ENCODE data around the gene LDLRAD4. TPM values are rescaled to one million over a fixed set of nuclear protein-coding genes. Genes with fewer than 3 reads are reported as not detected.

LDLRAD4 gene
- total and polyA plus RNA-seq, 2 experiments from 2014 or later: 0.73 to 1.9 TPM

- H3K36me3 ChIP-seq (ENCODE audit: insufficient read depth): peaks cover 6% of the 10 kb centered on the region
- no peaks in the 10 kb centered on the region for H3K79me2 ChIP-seq (replicated peaks; ENCODE audit: insufficient read depth)
- ATAC-seq (no peak), DNase-seq (ENCODE audit: low spot score) (no peak)
- TF ChIP-seq NANOG (IDR thresholded peaks at IDR 0.05; ENCODE audit: borderline replicate concordance): no peak
- no peak for TF ChIP-seq CREB1 (CRISPR knock-in tag; IDR thresholded peaks at IDR 0.05; ENCODE audit: low read depth)
- no peak for TF ChIP-seq ZNF114 (CRISPR knock-in tag; IDR thresholded peaks at IDR 0.05)
- TF ChIP-seq, protein P1, sequence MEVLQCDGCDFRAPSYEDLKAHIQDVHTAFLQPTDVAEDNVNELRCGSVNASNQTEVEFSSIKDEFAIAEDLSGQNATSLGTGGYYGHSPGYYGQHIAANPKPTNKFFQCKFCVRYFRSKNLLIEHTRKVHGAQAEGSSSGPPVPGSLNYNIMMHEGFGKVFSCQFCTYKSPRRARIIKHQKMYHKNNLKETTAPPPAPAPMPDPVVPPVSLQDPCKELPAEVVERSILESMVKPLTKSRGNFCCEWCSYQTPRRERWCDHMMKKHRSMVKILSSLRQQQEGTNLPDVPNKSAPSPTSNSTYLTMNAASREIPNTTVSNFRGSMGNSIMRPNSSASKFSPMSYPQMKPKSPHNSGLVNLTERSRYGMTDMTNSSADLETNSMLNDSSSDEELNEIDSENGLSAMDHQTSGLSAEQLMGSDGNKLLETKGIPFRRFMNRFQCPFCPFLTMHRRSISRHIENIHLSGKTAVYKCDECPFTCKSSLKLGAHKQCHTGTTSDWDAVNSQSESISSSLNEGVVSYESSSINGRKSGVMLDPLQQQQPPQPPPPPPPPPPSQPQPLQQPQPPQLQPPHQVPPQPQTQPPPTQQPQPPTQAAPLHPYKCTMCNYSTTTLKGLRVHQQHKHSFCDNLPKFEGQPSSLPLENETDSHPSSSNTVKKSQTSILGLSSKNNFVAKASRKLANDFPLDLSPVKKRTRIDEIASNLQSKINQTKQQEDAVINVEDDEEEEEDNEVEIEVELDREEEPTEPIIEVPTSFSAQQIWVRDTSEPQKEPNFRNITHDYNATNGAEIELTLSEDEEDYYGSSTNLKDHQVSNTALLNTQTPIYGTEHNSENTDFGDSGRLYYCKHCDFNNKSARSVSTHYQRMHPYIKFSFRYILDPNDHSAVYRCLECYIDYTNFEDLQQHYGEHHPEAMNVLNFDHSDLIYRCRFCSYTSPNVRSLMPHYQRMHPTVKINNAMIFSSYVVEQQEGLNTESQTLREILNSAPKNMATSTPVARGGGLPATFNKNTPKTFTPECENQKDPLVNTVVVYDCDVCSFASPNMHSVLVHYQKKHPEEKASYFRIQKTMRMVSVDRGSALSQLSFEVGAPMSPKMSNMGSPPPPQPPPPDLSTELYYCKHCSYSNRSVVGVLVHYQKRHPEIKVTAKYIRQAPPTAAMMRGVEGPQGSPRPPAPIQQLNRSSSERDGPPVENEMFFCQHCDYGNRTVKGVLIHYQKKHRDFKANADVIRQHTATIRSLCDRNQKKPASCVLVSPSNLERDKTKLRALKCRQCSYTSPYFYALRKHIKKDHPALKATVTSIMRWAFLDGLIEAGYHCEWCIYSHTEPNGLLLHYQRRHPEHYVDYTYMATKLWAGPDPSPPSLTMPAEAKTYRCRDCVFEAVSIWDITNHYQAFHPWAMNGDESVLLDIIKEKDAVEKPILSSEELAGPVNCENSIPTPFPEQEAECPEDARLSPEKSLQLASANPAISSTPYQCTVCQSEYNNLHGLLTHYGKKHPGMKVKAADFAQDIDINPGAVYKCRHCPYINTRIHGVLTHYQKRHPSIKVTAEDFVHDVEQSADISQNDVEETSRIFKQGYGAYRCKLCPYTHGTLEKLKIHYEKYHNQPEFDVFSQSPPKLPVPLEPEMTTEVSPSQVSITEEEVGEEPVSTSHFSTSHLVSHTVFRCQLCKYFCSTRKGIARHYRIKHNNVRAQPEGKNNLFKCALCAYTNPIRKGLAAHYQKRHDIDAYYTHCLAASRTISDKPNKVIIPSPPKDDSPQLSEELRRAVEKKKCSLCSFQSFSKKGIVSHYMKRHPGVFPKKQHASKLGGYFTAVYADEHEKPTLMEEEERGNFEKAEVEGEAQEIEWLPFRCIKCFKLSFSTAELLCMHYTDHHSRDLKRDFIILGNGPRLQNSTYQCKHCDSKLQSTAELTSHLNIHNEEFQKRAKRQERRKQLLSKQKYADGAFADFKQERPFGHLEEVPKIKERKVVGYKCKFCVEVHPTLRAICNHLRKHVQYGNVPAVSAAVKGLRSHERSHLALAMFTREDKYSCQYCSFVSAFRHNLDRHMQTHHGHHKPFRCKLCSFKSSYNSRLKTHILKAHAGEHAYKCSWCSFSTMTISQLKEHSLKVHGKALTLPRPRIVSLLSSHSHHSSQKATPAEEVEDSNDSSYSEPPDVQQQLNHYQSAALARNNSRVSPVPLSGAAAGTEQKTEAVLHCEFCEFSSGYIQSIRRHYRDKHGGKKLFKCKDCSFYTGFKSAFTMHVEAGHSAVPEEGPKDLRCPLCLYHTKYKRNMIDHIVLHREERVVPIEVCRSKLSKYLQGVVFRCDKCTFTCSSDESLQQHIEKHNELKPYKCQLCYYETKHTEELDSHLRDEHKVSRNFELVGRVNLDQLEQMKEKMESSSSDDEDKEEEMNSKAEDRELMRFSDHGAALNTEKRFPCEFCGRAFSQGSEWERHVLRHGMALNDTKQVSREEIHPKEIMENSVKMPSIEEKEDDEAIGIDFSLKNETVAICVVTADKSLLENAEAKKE (CRISPR knock-in tag; IDR thresholded peaks at IDR 0.05): no peak
- TF ChIP-seq POLR2AphosphoS5 (IDR thresholded peaks at IDR 0.05; ENCODE audit: low read depth): no peak
- no peak for TF ChIP-seq JUNB (IDR thresholded peaks at IDR 0.05; ENCODE audit: unreplicated experiment)
- no peak for TF ChIP-seq STAT1 (IDR thresholded peaks at IDR 0.05; ENCODE audit: unreplicated experiment)
- TF ChIP-seq, protein P2, sequence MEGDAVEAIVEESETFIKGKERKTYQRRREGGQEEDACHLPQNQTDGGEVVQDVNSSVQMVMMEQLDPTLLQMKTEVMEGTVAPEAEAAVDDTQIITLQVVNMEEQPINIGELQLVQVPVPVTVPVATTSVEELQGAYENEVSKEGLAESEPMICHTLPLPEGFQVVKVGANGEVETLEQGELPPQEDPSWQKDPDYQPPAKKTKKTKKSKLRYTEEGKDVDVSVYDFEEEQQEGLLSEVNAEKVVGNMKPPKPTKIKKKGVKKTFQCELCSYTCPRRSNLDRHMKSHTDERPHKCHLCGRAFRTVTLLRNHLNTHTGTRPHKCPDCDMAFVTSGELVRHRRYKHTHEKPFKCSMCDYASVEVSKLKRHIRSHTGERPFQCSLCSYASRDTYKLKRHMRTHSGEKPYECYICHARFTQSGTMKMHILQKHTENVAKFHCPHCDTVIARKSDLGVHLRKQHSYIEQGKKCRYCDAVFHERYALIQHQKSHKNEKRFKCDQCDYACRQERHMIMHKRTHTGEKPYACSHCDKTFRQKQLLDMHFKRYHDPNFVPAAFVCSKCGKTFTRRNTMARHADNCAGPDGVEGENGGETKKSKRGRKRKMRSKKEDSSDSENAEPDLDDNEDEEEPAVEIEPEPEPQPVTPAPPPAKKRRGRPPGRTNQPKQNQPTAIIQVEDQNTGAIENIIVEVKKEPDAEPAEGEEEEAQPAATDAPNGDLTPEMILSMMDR (conservative IDR thresholded peaks at IDR 0.05; ENCODE audit: low read depth in 2 of 2): no peak
- TF ChIP-seq EZH2 (IDR thresholded peaks at IDR 0.05; ENCODE audit: low read depth, unreplicated experiment): no peak
- TF ChIP-seq REST (IDR thresholded peaks at IDR 0.05; ENCODE audit: unreplicated experiment): no peak
- H3K36me3 Mint-ChIP-seq (ENCODE audit: low read depth): peaks cover 16% of the 10 kb centered on the region
- H3K27ac ChIP-seq (ENCODE audit: low read depth): no peak overlapping the region
- H3K9me3 Mint-ChIP-seq: peaks cover 38% of the 10 kb centered on the region
- no peaks in the 10 kb centered on the region for H3K4me1 ChIP-seq (ENCODE audit: insufficient read depth)
- no peak overlapping the region for H2AFZ ChIP-seq
- H3K9me2 ChIP-seq (ENCODE audit: insufficient read depth): no peaks in the 10 kb centered on the region
- H4K20me1 ChIP-seq (replicated peaks; ENCODE audit: insufficient read depth): no peaks in the 10 kb centered on the region
- no peaks in the 10 kb centered on the region for H3K4me1 Mint-ChIP-seq
- no peak overlapping the region for H3K4me2 ChIP-seq
- H3K27me3 ChIP-seq (ENCODE audit: insufficient read depth): no peaks in the 10 kb centered on the region
- H3K4me3 ChIP-seq: no peak overlapping the region
- H3K27me3 Mint-ChIP-seq (ENCODE audit: insufficient read depth, low read depth, poor library complexity): peaks cover 10% of the 10 kb centered on the region
- no peaks in the 10 kb centered on the region for H3F3A ChIP-seq (replicated peaks; ENCODE audit: low read depth)
- no peak overlapping the region for H3K27ac Mint-ChIP-seq
- H3K4me3 Mint-ChIP-seq: no peak overlapping the region
Measured at GRCh38 chr18:13198701-13199100, 19.9 kb upstream of the LDLRAD4 start.

Data from GM23338 (cell line).